Aorta (tissue), 5 donors: Measurements from ENCODE around the gene PLP2. TPM values are rescaled to one million over a fixed set of nuclear protein-coding genes. Genes with fewer than 3 reads are reported as not detected.

ENCODE experiments used
- ATAC-seq: fragments of 200-7000 bp; cut with Tn5 transposase; one replicate; pipeline ENCODE4 v1.9.1; 2022; ENCODE audit warnings: moderate library complexity; ENCODE audit not compliant: low FRiP score
- DNase-seq, 2 donors: peaks; one replicate each; pipeline ENCODE4 v3.0.0-alpha.2; 2020
- H3K27ac ChIP-seq, 2 donors: one replicate each; pipeline ENCODE4 v1.5.1; 2013; ENCODE audit warnings: low read length in 2 of 2, mild to moderate bottlenecking in 2 of 2, moderate library complexity in 2 of 2, control low read depth in 1 of 2, inconsistent platforms in 1 of 2, low read depth in 1 of 2
- H3K27me3 ChIP-seq, 2 donors: one replicate each; pipeline ENCODE4 v1.6.1; 2013; ENCODE audit warnings: control low read depth in 1 of 2, low read length in 1 of 2, mild to moderate bottlenecking in 1 of 2, moderate library complexity in 1 of 2; ENCODE audit not compliant: insufficient read depth in 2 of 2, control insufficient read depth in 1 of 2
- H3K36me3 ChIP-seq, 2 donors: one replicate each; pipeline ENCODE4 v1.6.1; 2013; ENCODE audit warnings: control low read depth in 1 of 2, low read length in 1 of 2, mild to moderate bottlenecking in 1 of 2; ENCODE audit not compliant: insufficient read depth in 2 of 2, control insufficient read depth in 1 of 2
- H3K4me1 ChIP-seq, 2 donors: one replicate each; pipeline ENCODE4 v1.6.1; 2013; ENCODE audit warnings: low read length in 2 of 2, control low read depth in 1 of 2, mild to moderate bottlenecking in 1 of 2, moderate library complexity in 1 of 2; ENCODE audit not compliant: insufficient read depth in 2 of 2, control insufficient read depth in 1 of 2
- H3K4me3 ChIP-seq, 2 donors: one replicate each; pipeline ENCODE4 v1.5.1; 2013; ENCODE audit warnings: low read length in 2 of 2, control low read depth in 1 of 2, mild to moderate bottlenecking in 1 of 2
- H3K9me3 ChIP-seq: one replicate; pipeline ENCODE4 v1.6.1; 2013; ENCODE audit warnings: mild to moderate bottlenecking, low read length; ENCODE audit not compliant: control insufficient read depth
- WGBS, 2 donors: extraction: QIAGEN DNeasy Blood & Tissue Kit; methylation state at CpG; one replicate each; pipeline ENCODE4 v1.1.7; 2013; 5-methylcytosine and 5-hydroxymethylcytosine counted together
- intact Hi-C, 2 donors: fragments of 100-400 bp; cut with DNase I; formaldehyde crosslinking; loops; one replicate each; pipeline versions ENCODE4 v1.14.2 to v1.15.0; 2022
- polyA plus RNA-seq, 2 donors: library from polyadenylated mRNA; stranded (reverse); fragments of 200-250 nt; gene quantifications; one replicate each; pipeline ENCODE4 v1.2.3, GENCODE V29; 2013
- total RNA-seq, 2 donors: library from RNA; stranded (reverse); fragmentation: NEBNext Ultra II Directional; extraction: Animal tissue kit (Norgen Biotek cat#: 25700); gene quantifications; one replicate each; pipeline ENCODE4 v1.2.1, GENCODE V29; 2021
- donor health status: healthy with polysubstance abuse.
- donor health status: Bipolar disorder and iron deficiency.
- donor health status: DM: no; HTN: no; CAD: no.
- donor health status: DM: no; HTN: no; CAD: no.
- donor health status: DM: yes; HTN: yes; CAD: no.

PLP2 gene
- total and polyA plus RNA-seq, 4 donors: 159 to 337 (median 202) TPM

DNA sequence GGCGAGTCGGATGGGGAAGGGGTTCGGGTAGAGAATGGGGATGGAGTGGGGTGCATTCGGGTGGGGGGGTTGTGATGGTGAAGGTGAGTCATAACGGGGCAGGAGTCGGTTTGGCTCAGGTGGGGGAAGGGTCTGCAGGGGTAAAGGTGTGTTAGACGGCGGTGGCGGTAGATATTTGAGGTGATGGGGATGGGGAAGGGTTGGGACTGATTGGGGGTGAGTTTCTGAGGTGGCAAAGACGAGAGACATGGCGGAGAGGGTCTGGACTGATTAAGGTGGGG, 27.6 kb downstream of the PLP2 start:
- H3K27ac ChIP-seq: no peak overlapping the region
- ATAC-seq (no peak), DNase-seq (no peak)
- no peaks in the 10 kb centered on the region for H3K9me3 ChIP-seq
- H3K27me3 ChIP-seq: no peaks in the 10 kb centered on the region
- intact Hi-C loops: no loop called here
- 22 to 47% methylated on average over 11 of the region's 11 CpGs for whole genome bisulfite sequencing, 2 donors
- H3K36me3 ChIP-seq: no peaks in the 10 kb centered on the region
- no peak overlapping the region for H3K4me3 ChIP-seq
- H3K4me1 ChIP-seq: no peaks in the 10 kb centered on the region

DNA sequence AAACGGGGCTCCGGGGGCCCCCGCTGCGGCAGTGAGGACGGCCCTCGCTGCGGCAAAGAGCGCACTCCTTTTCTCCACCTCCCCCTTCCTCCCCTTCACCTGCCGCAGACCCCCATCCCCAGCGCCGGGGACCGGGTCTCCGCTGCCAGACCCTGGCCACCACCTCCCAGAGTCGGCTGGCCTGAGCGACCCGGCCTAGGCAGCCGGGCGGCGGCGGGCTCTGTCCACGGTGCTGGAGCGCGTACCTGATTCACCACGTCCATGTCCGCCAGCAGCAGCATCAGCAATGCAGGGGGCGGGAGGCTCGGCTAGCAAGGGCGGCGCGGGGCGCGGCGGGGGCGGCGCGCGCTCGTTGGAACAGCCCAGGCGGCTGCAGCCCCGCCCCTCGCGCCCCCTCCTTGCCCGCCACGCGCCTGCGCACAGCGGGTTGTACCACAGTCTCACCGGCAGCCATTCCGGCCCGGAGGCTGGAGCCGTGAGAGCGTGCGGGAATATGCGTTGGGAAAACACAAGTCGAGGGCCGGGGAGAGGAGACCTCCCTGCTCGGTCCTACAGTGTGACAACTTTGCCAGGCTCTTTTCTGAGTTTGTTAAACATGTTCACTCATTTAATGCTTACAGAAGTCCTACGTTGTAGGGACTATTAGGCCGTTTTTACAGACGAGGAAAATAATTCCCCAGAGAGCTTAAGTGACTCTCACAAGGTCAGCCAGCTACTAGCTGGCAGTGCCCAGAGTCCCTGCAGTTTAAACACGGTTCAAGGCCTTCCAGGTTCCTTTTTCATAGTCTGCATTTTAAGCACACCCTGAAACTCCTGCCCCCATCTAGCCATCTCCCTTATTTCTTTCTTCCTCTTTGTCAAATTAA, 28.4 kb downstream of the PLP2 start, which contains the start of gene SYP:
Gene SYP (minus strand): TSS at position 288 of the 866 bp plus-strand sequence. CDS start 7 bp downstream, at position 281.
- Histone ChIP-seq H3K27me3 (no peaks in the 10 kb centered on the region), H3K36me3 (no peaks in the 10 kb centered on the region), H3K27ac (no peak within 1 kb of the TSS), H3K9me3 (no peaks in the 10 kb centered on the region), H3K4me1 (no peaks in the 10 kb centered on the region), H3K4me3 (no peak within 1 kb of the TSS)
- DNase-seq (peak; percentile 91 to 96), ATAC-seq (peak; percentile 92)
- intact Hi-C loops: loop anchor here in 1 of 2 donors (5.0 kb wide), 1 partner anchor 37 kb away; the partner anchor contains the start of gene CCDC22
- WGBS, 2 donors: 1 to 34% methylated on average over 58 to 61 of the region's 61 CpGs

DNA sequence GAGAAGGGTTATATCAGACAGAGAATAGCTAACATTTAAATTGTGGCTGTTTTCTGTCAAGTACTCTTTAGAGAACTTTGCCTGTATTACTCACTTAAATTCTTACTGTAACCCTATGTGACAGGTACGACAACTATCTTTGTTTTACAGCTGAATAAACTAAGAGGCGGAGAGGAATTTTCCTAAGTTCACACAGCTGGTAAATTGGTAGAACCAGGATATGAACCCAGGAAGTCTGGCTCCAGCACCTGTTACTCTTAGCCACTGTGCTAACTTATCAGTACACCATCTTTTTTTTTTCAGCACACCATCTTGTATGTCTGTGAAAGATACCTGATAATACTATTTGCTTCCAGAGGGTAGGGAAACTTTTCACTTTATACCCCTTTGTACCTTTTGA, 30.3 kb downstream of the PLP2 start:
- intact Hi-C loops: loop anchor here in 1 of 2 donors (5.0 kb wide), 1 partner anchor 35 kb away; the partner anchor contains the start of gene CCDC22
- no peaks in the 10 kb centered on the region for H3K36me3 ChIP-seq
- DNase-seq (no peak), ATAC-seq (no peak)
- H3K4me1 ChIP-seq: no peaks in the 10 kb centered on the region
- WGBS, 2 donors: 80 to 93% methylated on average over 2 of the region's 2 CpGs
- no peak overlapping the region for H3K4me3 ChIP-seq
- no peaks in the 10 kb centered on the region for H3K9me3 ChIP-seq
- no peak overlapping the region for H3K27ac ChIP-seq
- no peaks in the 10 kb centered on the region for H3K27me3 ChIP-seq

DNA sequence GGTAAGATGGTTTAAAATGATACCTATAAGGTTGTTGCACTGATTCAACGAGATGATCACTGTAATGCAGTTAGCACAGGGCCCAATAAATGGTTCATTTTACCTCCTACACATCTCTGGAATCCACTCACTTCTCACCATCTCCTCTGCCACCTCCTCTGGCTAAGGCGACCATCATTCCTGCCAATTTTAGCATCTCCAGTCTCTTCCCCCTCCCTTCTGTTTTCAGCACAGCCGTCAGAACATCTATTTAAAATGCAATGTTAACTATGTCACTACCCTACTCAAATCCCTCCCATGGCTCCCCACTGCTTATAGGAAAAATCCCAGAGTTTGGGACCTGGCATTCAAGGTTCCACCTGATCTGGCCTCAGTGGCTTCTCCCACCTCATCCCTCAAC, 31.8 kb downstream of the PLP2 start:
- intact Hi-C loops: loop anchor here in 1 of 2 donors (5.0 kb wide), 1 partner anchor 34 kb away; the partner anchor contains the start of gene CCDC22
- no peaks in the 10 kb centered on the region for H3K4me1 ChIP-seq
- no peak for ATAC-seq

DNA sequence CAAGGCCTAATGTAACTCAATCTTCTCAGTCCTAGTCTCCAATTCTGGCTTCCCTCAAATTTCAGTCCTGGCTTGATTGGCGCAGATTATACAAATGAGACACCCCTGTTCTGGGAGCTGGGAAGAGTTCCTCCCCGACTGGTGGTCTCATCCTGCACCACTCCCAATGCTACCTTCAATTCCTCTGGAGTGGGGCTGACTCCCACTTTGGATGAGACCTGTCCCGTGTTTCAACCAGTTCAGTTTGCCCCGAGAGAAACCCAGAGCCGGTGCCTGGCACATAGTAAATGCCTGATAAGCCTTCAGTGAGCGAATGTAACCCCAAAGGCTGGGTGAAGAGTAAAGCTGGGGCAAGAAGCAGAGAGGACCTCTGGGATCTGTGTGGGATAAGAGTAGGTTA, 32.3 kb downstream of the PLP2 start:
- no peaks in the 10 kb centered on the region for H3K36me3 ChIP-seq
- H3K9me3 ChIP-seq: no peaks in the 10 kb centered on the region
- ATAC-seq: no peak
- no peak overlapping the region for H3K27ac ChIP-seq
- no peak overlapping the region for H3K4me3 ChIP-seq
- intact Hi-C loops: loop anchor here in 1 of 2 donors (5.0 kb wide), 1 partner anchor 33 kb away; the partner anchor contains the start of gene CCDC22
- H3K4me1 ChIP-seq: no peaks in the 10 kb centered on the region
- no peaks in the 10 kb centered on the region for H3K27me3 ChIP-seq
- DNase-seq: no peak
- 78 to 90% methylated on average over 6 of the region's 6 CpGs for WGBS, 2 donors

More for the DNA sequence above, 31.8 kb downstream of the PLP2 start:
- DNase-seq: no peak
- H3K36me3 ChIP-seq: no peaks in the 10 kb centered on the region
- no peaks in the 10 kb centered on the region for H3K27me3 ChIP-seq
- no peak overlapping the region for H3K4me3 ChIP-seq
- WGBS, 2 donors: 59 to 75% methylated on average over 3 of the region's 3 CpGs
- H3K27ac ChIP-seq: no peak overlapping the region
- H3K9me3 ChIP-seq: no peaks in the 10 kb centered on the region

DNA sequence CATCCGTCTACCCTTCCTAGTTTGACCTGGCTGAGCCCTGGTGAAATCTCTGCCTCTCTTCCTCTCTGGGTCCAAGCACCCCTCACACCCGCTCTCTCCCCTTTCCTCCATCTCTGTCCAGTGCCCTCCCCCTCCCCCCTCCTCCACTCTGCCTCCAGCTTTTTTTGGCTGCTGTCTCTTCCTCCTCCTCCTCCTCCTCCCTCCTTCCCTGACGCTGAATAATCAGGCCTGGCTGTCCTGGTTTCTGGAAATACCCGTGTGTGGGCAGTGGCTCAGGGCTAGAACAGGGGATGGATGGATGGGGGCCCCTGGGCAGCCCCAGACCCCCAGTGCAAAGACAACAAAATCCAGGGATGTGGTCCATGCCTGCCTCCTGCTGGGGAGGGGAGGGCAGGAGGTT, 33.0 kb downstream of the PLP2 start:
- Histone ChIP-seq H3K27me3 (no peaks in the 10 kb centered on the region), H3K9me3 (no peaks in the 10 kb centered on the region), H3K4me1 (no peaks in the 10 kb centered on the region), H3K36me3 (no peaks in the 10 kb centered on the region), H3K27ac (no peak overlapping the region), H3K4me3 (no peak overlapping the region)
- DNase-seq (no peak), ATAC-seq (no peak)
- 38 to 46% methylated on average over 4 of the region's 4 CpGs for WGBS, 2 donors
- intact Hi-C loops: loop anchor here in 1 of 2 donors (5.0 kb wide), 1 partner anchor 33 kb away; the partner anchor contains the start of gene CCDC22

DNA sequence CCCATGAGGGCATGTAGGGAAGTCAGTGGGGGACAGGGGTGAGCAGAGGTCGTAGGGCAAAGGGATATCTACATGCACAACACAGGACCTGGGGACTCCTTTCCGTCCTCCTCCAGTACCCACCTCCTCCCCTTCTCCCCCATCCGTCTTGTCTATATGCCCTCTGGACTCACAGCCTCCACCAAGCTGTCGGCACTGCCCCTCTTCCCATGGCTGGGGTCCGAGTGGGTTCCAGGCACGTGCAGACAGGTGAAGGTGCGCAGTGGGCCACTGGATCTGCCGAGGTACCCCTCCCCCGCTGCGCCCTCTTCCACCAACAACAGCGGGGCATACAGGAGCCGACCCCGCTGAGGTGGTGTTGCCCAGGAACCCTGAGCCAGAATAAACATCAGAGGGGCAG, 33.7 kb downstream of the PLP2 start:
- intact Hi-C loops: no loop called here
- Histone ChIP-seq H3K36me3 (no peaks in the 10 kb centered on the region), H3K4me1 (no peaks in the 10 kb centered on the region), H3K27ac (no peak overlapping the region), H3K27me3 (no peaks in the 10 kb centered on the region), H3K4me3 (no peak overlapping the region), H3K9me3 (no peaks in the 10 kb centered on the region)
- ATAC-seq (no peak), DNase-seq (no peak)
- 76 to 80% methylated on average over 13 of the region's 13 CpGs for WGBS, 2 donors

DNA sequence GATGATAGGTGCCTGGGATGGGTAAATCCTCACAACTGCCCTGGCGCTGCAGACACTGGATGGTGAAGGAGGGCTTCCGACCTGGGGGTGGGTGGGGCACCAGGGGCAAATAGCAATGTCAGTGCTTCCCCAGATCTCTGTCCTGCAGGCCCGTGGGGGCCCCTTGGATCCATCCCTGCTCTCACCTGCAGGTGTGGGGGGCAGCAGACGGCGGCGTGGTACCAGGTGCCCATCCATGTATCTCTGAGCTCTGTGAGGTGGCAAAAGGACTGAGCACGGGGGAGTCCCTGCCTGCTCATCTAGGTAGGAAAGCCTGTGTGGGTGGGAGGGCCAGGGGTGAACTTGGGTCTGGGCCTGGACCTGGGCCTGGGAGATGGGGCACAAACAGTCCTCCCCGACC, 34.8 kb downstream of the PLP2 start:
- H3K36me3 ChIP-seq: no peaks in the 10 kb centered on the region
- H3K9me3 ChIP-seq: no peaks in the 10 kb centered on the region
- H3K27ac ChIP-seq: no peak overlapping the region
- 73 to 87% methylated on average over 8 of the region's 8 CpGs for WGBS, 2 donors
- intact Hi-C loops: no loop called here
- no peaks in the 10 kb centered on the region for H3K4me1 ChIP-seq
- no peak overlapping the region for H3K4me3 ChIP-seq
- H3K27me3 ChIP-seq: no peaks in the 10 kb centered on the region
- DNase-seq: peak in 1 of 2 donors; percentile 58
- ATAC-seq: no peak

DNA sequence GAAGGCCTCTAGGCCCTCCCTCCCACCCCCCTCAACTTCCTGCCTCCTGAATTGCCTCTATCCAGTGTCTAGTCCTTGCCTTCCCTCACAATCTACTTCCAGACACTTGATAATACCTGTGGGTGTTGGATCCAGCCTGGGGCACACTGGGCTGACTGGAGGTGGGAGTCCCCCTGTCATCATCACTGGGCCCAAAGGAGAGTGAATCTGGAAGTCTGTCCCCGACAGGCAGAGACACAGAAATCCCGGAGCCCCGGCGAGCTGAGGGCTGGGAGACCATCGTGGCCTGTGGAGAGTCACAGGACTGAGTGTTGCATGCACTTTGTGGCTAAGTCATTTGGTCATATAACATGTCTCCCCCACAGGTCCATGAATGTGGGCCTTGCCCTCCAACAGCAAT, 36.7 kb downstream of the PLP2 start:
- no peaks in the 10 kb centered on the region for H3K4me1 ChIP-seq
- DNase-seq (no peak), ATAC-seq (no peak)
- no peak overlapping the region for H3K4me3 ChIP-seq
- intact Hi-C loops: no loop called here
- no peaks in the 10 kb centered on the region for H3K27me3 ChIP-seq
- no peaks in the 10 kb centered on the region for H3K36me3 ChIP-seq
- 89 to 90% methylated on average over 5 of the region's 5 CpGs for WGBS, 2 donors
- no peak overlapping the region for H3K27ac ChIP-seq
- H3K9me3 ChIP-seq: no peaks in the 10 kb centered on the region
